ENCODE measurements around the gene HRAS. TPM values are rescaled to one million over a fixed set of nuclear protein-coding genes. Genes with fewer than 3 reads are reported as not detected.

Gene HRAS
- total and polyA plus RNA-seq, 2 donors (not counting 1 experiment from before 2014, with no cell fraction given): 63.5 to 86.0 TPM

DNA sequence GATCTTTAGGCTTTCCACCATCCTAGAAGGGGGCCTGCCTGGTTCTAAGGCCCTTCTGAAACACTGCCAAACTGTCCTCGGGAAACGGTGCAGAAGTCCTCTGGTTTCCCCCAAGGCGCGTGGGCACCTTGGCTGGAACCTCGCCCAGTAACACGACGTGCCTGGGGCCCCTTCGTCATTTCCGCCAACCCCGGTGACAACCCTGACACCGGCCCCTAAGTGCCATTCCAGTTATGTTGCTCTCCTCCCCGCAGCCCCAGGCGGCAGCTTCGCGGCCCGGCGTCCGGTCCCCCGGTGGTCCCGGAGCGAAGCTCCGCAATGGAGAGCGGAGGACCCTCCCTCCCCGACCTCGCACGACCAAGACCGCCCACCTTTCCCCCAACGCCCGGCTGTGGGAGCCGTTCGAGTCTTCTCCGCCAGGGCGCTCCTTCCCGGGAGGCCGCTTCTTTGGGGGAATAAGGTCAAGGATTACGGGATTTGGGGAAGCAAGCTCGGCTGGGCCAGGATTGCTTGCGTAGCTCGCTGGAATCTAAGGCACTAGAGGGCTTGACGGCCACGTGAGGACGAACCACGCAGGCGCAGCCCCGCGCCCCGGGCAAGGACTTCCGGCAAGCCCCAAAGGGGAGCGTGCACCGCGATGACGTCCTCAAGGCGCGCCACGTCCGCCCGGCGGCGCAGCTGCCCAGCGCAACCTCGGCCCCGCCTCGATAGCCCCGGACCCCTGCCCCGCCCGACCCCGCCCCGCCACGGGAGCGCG, 29.0 kb downstream of the HRAS start:
- intact Hi-C loops (cut with micrococcal nuclease): loop anchor here (1.0 to 2.0 kb wide), 8 partner anchors 54 to 302 kb away; partner anchors contain the start of genes BET1L, LMNTD2, PHRF1 and PSMD13
- Mint-ChIP-seq H3K9me3 (ENCODE audit: insufficient read depth) (no peaks in the 10 kb centered on the region), H3K27ac (peak overlapping the region; percentile 100), H3K4me3 (peak overlapping the region; percentile 99), H3K4me1 (peaks cover 38% of the 10 kb centered on the region), H3K27me3 (no peaks in the 10 kb centered on the region)
- Histone ChIP-seq H3K36me3 (replicated peaks in 1 of 2; ENCODE audit: control extremely low read depth in 1 of 2, control insufficient read depth in 1 of 2, extremely low read depth in 1 of 2, insufficient read depth in 2 of 2, low read length in 1 of 2) (peaks cover 0 to 5% of the 10 kb centered on the region in 2 experiments), H3K9ac (ENCODE audit: low read length) (peak overlapping the region; percentile 100), H3K4me2 (replicated peaks; ENCODE audit: low read depth, low read length, poor library complexity, severe bottlenecking) (peak overlapping the region; percentile 100), H3K27ac (ENCODE audit: low read length in 2 of 2) (peak overlapping the region; percentile 100), H3K4me3 (ENCODE audit: control extremely low read depth in 1 of 5, extremely low read depth in 1 of 5, insufficient read depth in 1 of 5, low read depth in 2 of 5, low read length in 4 of 5) (peak overlapping the region; percentile 38 to 100 (median 98)), H3K79me2 (ENCODE audit: control insufficient read depth, insufficient read depth, low read length) (peaks cover 46% of the 10 kb centered on the region), H3K4me1 (ENCODE audit: control insufficient read depth in 2 of 2, insufficient read depth in 2 of 2, low read length in 2 of 2) (peaks cover 28 to 45% of the 10 kb centered on the region in 2 donors), H2AFZ (ENCODE audit: insufficient read depth, low read depth, low read length, poor library complexity, severe bottlenecking) (peak overlapping the region; percentile 71), H3K9me3 (ENCODE audit: control extremely low read depth in 1 of 3, control insufficient read depth in 2 of 3, insufficient read depth in 1 of 3, low read length in 2 of 3) (peaks cover 0 to 2% (median 0%) of the 10 kb centered on the region in 3 donors), H3K27me3 (replicated peaks in 1 of 4; ENCODE audit: control extremely low read depth in 1 of 4, control insufficient read depth in 3 of 4, insufficient read depth in 4 of 4, low read length in 3 of 4) (peaks cover 0 to 10% (median 0%) of the 10 kb centered on the region in 4 experiments), H4K20me1 (ENCODE audit: control insufficient read depth, insufficient read depth, low read length, poor library complexity, severe bottlenecking) (peaks cover 33% of the 10 kb centered on the region)
- peak; percentile 70 for ATAC-seq (ENCODE audit: low read depth)
- peak; percentile 97 for DNase-seq
- ChIA-PET POLR2A (interaction anchor here (0.7 to 1.6 kb wide), 10 partner anchors 30 to 1869 kb away, joined by 3 to 26 read pairs (median 6); partner anchors contain the start of genes HRAS, LRRC56 and PTDSS2), CTCF (interaction anchor here (0.8 to 2.1 kb wide), 4 partner anchors 12 to 269 kb away, joined by 3 to 10 read pairs (median 4); no protein-coding TSS in a partner anchor)
- WGBS (ENCODE audit: insufficient coverage): under 1% methylated on average over 64 of the region's 71 CpGs
- TF ChIP-seq, protein P1, sequence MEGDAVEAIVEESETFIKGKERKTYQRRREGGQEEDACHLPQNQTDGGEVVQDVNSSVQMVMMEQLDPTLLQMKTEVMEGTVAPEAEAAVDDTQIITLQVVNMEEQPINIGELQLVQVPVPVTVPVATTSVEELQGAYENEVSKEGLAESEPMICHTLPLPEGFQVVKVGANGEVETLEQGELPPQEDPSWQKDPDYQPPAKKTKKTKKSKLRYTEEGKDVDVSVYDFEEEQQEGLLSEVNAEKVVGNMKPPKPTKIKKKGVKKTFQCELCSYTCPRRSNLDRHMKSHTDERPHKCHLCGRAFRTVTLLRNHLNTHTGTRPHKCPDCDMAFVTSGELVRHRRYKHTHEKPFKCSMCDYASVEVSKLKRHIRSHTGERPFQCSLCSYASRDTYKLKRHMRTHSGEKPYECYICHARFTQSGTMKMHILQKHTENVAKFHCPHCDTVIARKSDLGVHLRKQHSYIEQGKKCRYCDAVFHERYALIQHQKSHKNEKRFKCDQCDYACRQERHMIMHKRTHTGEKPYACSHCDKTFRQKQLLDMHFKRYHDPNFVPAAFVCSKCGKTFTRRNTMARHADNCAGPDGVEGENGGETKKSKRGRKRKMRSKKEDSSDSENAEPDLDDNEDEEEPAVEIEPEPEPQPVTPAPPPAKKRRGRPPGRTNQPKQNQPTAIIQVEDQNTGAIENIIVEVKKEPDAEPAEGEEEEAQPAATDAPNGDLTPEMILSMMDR (IDR thresholded peaks at IDR 0.05): no peak
- TF ChIP-seq EZH2 (IDR thresholded peaks at IDR 0.05; ENCODE audit: borderline replicate concordance, insufficient read depth, low read depth, low read length, poor library complexity, severe bottlenecking): no peak

DNA sequence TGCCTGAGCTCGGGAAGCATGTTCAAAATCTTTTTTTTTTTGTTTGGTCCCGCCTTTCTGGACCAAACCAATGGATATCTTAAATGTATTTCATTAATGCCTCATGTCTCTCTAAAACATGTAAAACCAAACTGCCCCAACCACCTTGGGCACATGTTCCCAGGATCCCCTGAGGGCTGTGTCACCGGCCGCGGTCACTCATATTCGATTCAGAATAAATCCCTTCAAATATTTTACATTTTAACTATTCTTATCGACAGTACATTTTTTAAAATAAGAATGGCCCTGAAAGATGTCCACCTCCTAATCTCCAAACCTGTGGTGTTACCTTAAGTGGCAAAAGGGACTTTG, 30.4 kb downstream of the HRAS start:
- Histone ChIP-seq H3K4me3 (ENCODE audit: control extremely low read depth in 1 of 5, extremely low read depth in 1 of 5, insufficient read depth in 1 of 5, low read depth in 2 of 5, low read length in 4 of 5) (peak overlapping the region in 1 of 5 experiments; percentile 33), H3K4me1 (ENCODE audit: control insufficient read depth in 2 of 2, insufficient read depth in 2 of 2, low read length in 2 of 2) (peaks cover 28 to 49% of the 10 kb centered on the region in 2 donors), H3K9me3 (ENCODE audit: control extremely low read depth in 1 of 3, control insufficient read depth in 2 of 3, insufficient read depth in 1 of 3, low read length in 2 of 3) (peaks cover 0 to 2% (median 0%) of the 10 kb centered on the region in 3 donors), H3K27ac (ENCODE audit: low read length in 2 of 2) (no peak overlapping the region), H4K20me1 (ENCODE audit: control insufficient read depth, insufficient read depth, low read length, poor library complexity, severe bottlenecking) (peaks cover 48% of the 10 kb centered on the region), H3K9ac (ENCODE audit: low read length) (peak overlapping the region; percentile 51), H3K4me2 (replicated peaks; ENCODE audit: low read depth, low read length, poor library complexity, severe bottlenecking) (peak overlapping the region; percentile 100), H2AFZ (ENCODE audit: insufficient read depth, low read depth, low read length, poor library complexity, severe bottlenecking) (no peak overlapping the region), H3K79me2 (ENCODE audit: control insufficient read depth, insufficient read depth, low read length) (peaks cover 48% of the 10 kb centered on the region), H3K36me3 (replicated peaks in 1 of 2; ENCODE audit: control extremely low read depth in 1 of 2, control insufficient read depth in 1 of 2, extremely low read depth in 1 of 2, insufficient read depth in 2 of 2, low read length in 1 of 2) (peaks cover 0 to 17% of the 10 kb centered on the region in 2 experiments), H3K27me3 (replicated peaks in 1 of 4; ENCODE audit: control extremely low read depth in 1 of 4, control insufficient read depth in 3 of 4, insufficient read depth in 4 of 4, low read length in 3 of 4) (peaks cover 0 to 10% (median 0%) of the 10 kb centered on the region in 4 experiments)
- ATAC-seq (ENCODE audit: low read depth) (no peak), DNase-seq (peak; percentile 16)
- POLR2A ChIA-PET: no interaction called here
- CTCF ChIA-PET: interaction anchor here (2.0 to 2.1 kb wide), 2 partner anchors 13 to 56 kb away, joined by 6 to 10 read pairs; no protein-coding TSS in a partner anchor
- H3K4me3 Mint-ChIP-seq: peak overlapping the region; percentile 71
- peaks cover 42% of the 10 kb centered on the region for H3K4me1 Mint-ChIP-seq
- 60% methylated on average over 2 of the region's 7 CpGs for WGBS (ENCODE audit: insufficient coverage)
- peak overlapping the region; percentile 75 for H3K27ac Mint-ChIP-seq
- H3K9me3 Mint-ChIP-seq (ENCODE audit: insufficient read depth): no peaks in the 10 kb centered on the region
- intact Hi-C loops (cut with micrococcal nuclease): no loop called here
- no peaks in the 10 kb centered on the region for H3K27me3 Mint-ChIP-seq
- TF ChIP-seq, protein P1 (IDR thresholded peaks at IDR 0.05): no peak
- TF ChIP-seq EZH2 (IDR thresholded peaks at IDR 0.05; ENCODE audit: borderline replicate concordance, insufficient read depth, low read depth, low read length, poor library complexity, severe bottlenecking): no peak

Measured in B cell (primary cell).